Amygdala (tissue), 56 donors: ENCODE measurements around the gene ANXA6.
A peak's percentile ranks its signal among the peaks of the same experiment; 100 is the strongest.

Experiments used
- DNase-seq, 56 donors: peaks; one replicate each; lab custom pipeline; 2025; lab: John Stamatoyannopoulos, UW

Gene ANXA6

GRCh38 chr5:151106509-151106908 lies 51.1 kb downstream of the ANXA6 start:
- DNase-seq, result no peak

- DNase-seq, result no peak
These were observed 51.5 kb downstream of the ANXA6 start for GRCh38 chr5:151106043-151106442.

- DNase-seq, result no peak
These were observed 52.0 kb downstream of the ANXA6 start for GRCh38 chr5:151105561-151105960.

GRCh38 chr5:151104795-151105194 lies 52.8 kb downstream of the ANXA6 start:
- DNase-seq, result no peak

GRCh38 chr5:151101746-151102145 lies 55.8 kb downstream of the ANXA6 start:
- no peak for DNase-seq

GRCh38 chr5:151101151-151101550 lies 56.4 kb downstream of the ANXA6 start:
- no peak for DNase-seq

GRCh38 chr5:151100681-151101080 lies 56.9 kb downstream of the ANXA6 start:
- DNase-seq, result no peak

GRCh38 chr5:151098768-151099121 lies 58.8 kb downstream of the ANXA6 start:
- no peak for DNase-seq

GRCh38 chr5:151097820-151098767 lies 59.5 kb downstream of the ANXA6 start:
- peak in 1 of 56 donors; percentile 18 for DNase-seq

- DNase-seq, result no peak
These were observed 60.5 kb downstream of the ANXA6 start for GRCh38 chr5:151097061-151097460.

- DNase-seq, result no peak
These were observed 61.6 kb downstream of the ANXA6 start for GRCh38 chr5:151096001-151096373.

- DNase-seq, result no peak
These were observed 62.1 kb downstream of the ANXA6 start for GRCh38 chr5:151095341-151096000.

GRCh38 chr5:151094852-151095245 lies 62.7 kb downstream of the ANXA6 start:
- DNase-seq, result no peak

- DNase-seq, result no peak
These were observed 63.3 kb downstream of the ANXA6 start for GRCh38 chr5:151094030-151094851.

- DNase-seq, result no peak
These were observed 64.1 kb downstream of the ANXA6 start for GRCh38 chr5:151093476-151093889.

GRCh38 chr5:151092762-151093161 lies 64.8 kb downstream of the ANXA6 start:
- DNase-seq, result no peak

- DNase-seq, result no peak
These were observed 67.9 kb downstream of the ANXA6 start for GRCh38 chr5:151089726-151090125.

- DNase-seq, result no peak
These were observed 68.6 kb downstream of the ANXA6 start for GRCh38 chr5:151088986-151089385.

GRCh38 chr5:151087486-151087885 lies 70.1 kb downstream of the ANXA6 start:
- no peak for DNase-seq

GRCh38 chr5:151086905-151087360 lies 70.6 kb downstream of the ANXA6 start:
- no peak for DNase-seq
